HepG2 (cell line): ENCODE results near the gene FKBP1B. TPM values are rescaled to one million over a fixed set of nuclear protein-coding genes. Genes with fewer than 3 reads are reported as not detected.
A peak's percentile ranks its signal among the peaks of the same experiment; 100 is the strongest.

Experiments
- AGO2 ChIP-seq: fragments of 200-400 bp; formaldehyde crosslinking; optimal IDR thresholded peaks from 2 replicates; pipeline ENCODE3; 2017; ENCODE audit warnings: mild to moderate bottlenecking, low read depth, low read length, moderate library complexity
- CENPT ChIP-seq: sonication (generic); formaldehyde crosslinking; IDR thresholded peaks from 2 replicates; pipeline ENCODE4 v1.8.0; 2022; ENCODE audit warnings: low read depth, mild to moderate bottlenecking, moderate library complexity, missing genetic modification reagents
- CSRNP1 ChIP-seq: sonication (generic); formaldehyde crosslinking; IDR thresholded peaks from 2 replicates; pipeline ENCODE4 v1.8.1; 2023; ENCODE audit warnings: mild to moderate bottlenecking, missing genetic modification reagents
- HMG20A ChIP-seq: IDR thresholded peaks from 2 replicates; pipeline ENCODE4 v1.6.1; 2016; ENCODE audit warnings: borderline replicate concordance
- HMGXB3 ChIP-seq: sonication (generic); formaldehyde crosslinking; IDR thresholded peaks from 2 replicates; pipeline ENCODE4 v1.4.0; 2020; ENCODE audit warnings: missing genetic modification reagents, borderline replicate concordance
- JUN ChIP-seq: sonication (generic); formaldehyde crosslinking; IDR thresholded peaks from 2 replicates; pipeline ENCODE4 v1.4.0; 2020; ENCODE audit warnings: mild to moderate bottlenecking, missing genetic modification reagents
- KLF6 ChIP-seq: IDR thresholded peaks from 2 replicates; pipeline ENCODE4 v1.8.0; 2016; ENCODE audit warnings: missing biosample characterization, missing genetic modification reagents
- MED1 ChIP-seq: sonication (generic); formaldehyde crosslinking; IDR thresholded peaks from 2 replicates; pipeline ENCODE4 v1.4.0; 2020; ENCODE audit warnings: missing genetic modification reagents
- MEF2D ChIP-seq: sonication (generic); formaldehyde crosslinking; IDR thresholded peaks from 2 replicates; pipeline ENCODE4 v1.5.1; 2020; ENCODE audit warnings: mild to moderate bottlenecking, missing genetic modification reagents
- NFYC ChIP-seq: IDR thresholded peaks from 2 replicates; pipeline ENCODE4 v1.6.1; 2016; ENCODE audit warnings: missing genetic modification reagents, missing compliant biosample characterization
- NRL ChIP-seq: sonication (generic); formaldehyde crosslinking; IDR thresholded peaks from 2 replicates; pipeline ENCODE4 v1.5.0; 2020; ENCODE audit warnings: missing genetic modification reagents, mild to moderate bottlenecking, moderate library complexity, borderline replicate concordance
- PAX8 ChIP-seq: sonication (generic); formaldehyde crosslinking; IDR thresholded peaks from 2 replicates; pipeline ENCODE4 v1.8.0; 2022; ENCODE audit warnings: mild to moderate bottlenecking, missing genetic modification reagents, borderline replicate concordance
- PITX1 ChIP-seq: sonication (generic); formaldehyde crosslinking; IDR thresholded peaks from 2 replicates; pipeline ENCODE4 v1.5.1; 2020; ENCODE audit warnings: mild to moderate bottlenecking, missing genetic modification reagents
- PLSCR1 ChIP-seq: sonication (generic); formaldehyde crosslinking; IDR thresholded peaks from 2 replicates; pipeline ENCODE4 v1.5.0; 2020; ENCODE audit warnings: missing genetic modification reagents, mild to moderate bottlenecking, borderline replicate concordance
- PTBP1 ChIP-seq: fragments of 200-400 bp; formaldehyde crosslinking; IDR thresholded peaks from 2 replicates; pipeline ENCODE4 v1.6.1; 2018; ENCODE audit warnings: low read length, low read depth; ENCODE audit not compliant: poor library complexity, severe bottlenecking
- RARA ChIP-seq: IDR thresholded peaks from 2 replicates; pipeline ENCODE4 v1.6.1; 2016; ENCODE audit warnings: missing genetic modification reagents, missing compliant biosample characterization
- XRCC5 ChIP-seq: fragments of 200-400 bp; formaldehyde crosslinking; optimal IDR thresholded peaks from 2 replicates; pipeline ENCODE3; 2017; ENCODE audit warnings: mild to moderate bottlenecking, low read length
- ZBTB34 ChIP-seq: sonication (generic); formaldehyde crosslinking; IDR thresholded peaks from 2 replicates; pipeline ENCODE4 v1.8.0; 2022; ENCODE audit warnings: mild to moderate bottlenecking, missing genetic modification reagents
- ZFY ChIP-seq: sonication (generic); formaldehyde crosslinking; IDR thresholded peaks from 2 replicates; pipeline ENCODE4 v1.4.0; 2020; ENCODE audit warnings: missing genetic modification reagents
- ZNF431 ChIP-seq: sonication (generic); formaldehyde crosslinking; IDR thresholded peaks from 2 replicates; pipeline ENCODE4 v1.9.0; 2022; ENCODE audit warnings: missing genetic modification reagents, low read depth, mild to moderate bottlenecking, borderline replicate concordance
- polyA plus RNA-seq, 8 experiments: library from polyadenylated mRNA; depleted of rRNA in 3 of 8; stranded (reverse) in 7 of 8; unstranded in 1 of 8; fragments of >200 nt; fragmentation: Illumina TruSeq in 4 of 8; extraction: Trizol in 4 of 8; gene quantifications; 2 replicates each; pipeline versions ENCODE4 v1.2.1 to v1.2.3, GENCODE V29; 2011 to 2016; ENCODE audit warnings: low read depth in 4 of 8, missing spikeins in 1 of 8, mixed read lengths in 1 of 8; ENCODE audit not compliant: insufficient read depth in 1 of 8
- total RNA-seq, 5 experiments: library from RNA; depleted of rRNA; stranded (reverse); fragments of >200 nt; fragmentation: Illumina TruSeq; extraction: Trizol; gene quantifications; 2 replicates each; pipeline ENCODE4 v1.2.3, GENCODE V29; 2016; ENCODE audit warnings: low read depth in 1 of 5

Gene FKBP1B
- total and polyA plus RNA-seq, 2 of the 13 experiments (the other 11 are each of a cell fraction or from before 2014, with no cell fraction given): 35.2 to 96.3 TPM

GRCh38 chr2:24022324-24022974 lies 27.1 kb upstream of the FKBP1B start (continued):
- TF ChIP-seq ZBTB34 (CRISPR knock-in tag) (peak; percentile 93), AGO2 (no peak), PLSCR1 (CRISPR knock-in tag) (no peak), RARA (CRISPR knock-in tag) (peak; percentile 99), NFYC (CRISPR knock-in tag) (no peak), MEF2D (CRISPR knock-in tag) (peak; percentile 69; the same call in 1 of the 2 replicates), MED1 (CRISPR knock-in tag) (peak; percentile 76), KLF6 (CRISPR knock-in tag) (0 out of 2 replicates have a peak, but pooled peaks have one; percentile 48), PTBP1 (no peak), HMGXB3 (CRISPR knock-in tag) (no peak), ZNF431 (CRISPR knock-in tag) (no peak), PITX1 (CRISPR knock-in tag) (peak; percentile 70), XRCC5 (peak; percentile 27), PAX8 (CRISPR knock-in tag) (no peak), CENPT (0 out of 2 replicates have a peak, but pooled peaks have one; percentile 74), NRL (CRISPR knock-in tag) (no peak; the same call in 1 of the 2 replicates), JUN (CRISPR knock-in tag) (peak; percentile 47; the same call in 1 of the 2 replicates), HMG20A (CRISPR knock-in tag) (peak; percentile 76; the same call in 1 of the 2 replicates), CSRNP1 (CRISPR knock-in tag) (no peak; the same call in 1 of the 2 replicates), ZFY (peak; percentile 38; the same call in 1 of the 2 replicates)
